ENCODE results near the gene KMT2A. TPM values are rescaled to one million over a fixed set of nuclear protein-coding genes. Genes with fewer than 3 reads are reported as not detected.

The KMT2A gene
- total and polyA plus RNA-seq, 2 donors (not counting 3 experiments of a cell fraction or from before 2014, with no cell fraction given) = 23.5 to 63.9 TPM

- peaks cover 10% of the 10 kb centered on the region for H3K4me1 ChIP-seq (ENCODE audit: control insufficient read depth, extremely low read depth, insufficient read depth, low read length)
- peaks cover 0 to 10% of the 10 kb centered on the region in 2 experiments for H3K36me3 ChIP-seq (ENCODE audit: control insufficient read depth in 2 of 2, extremely low read depth in 1 of 2, insufficient read depth in 2 of 2, low read length in 2 of 2)
- ChIA-PET CTCF (no interaction called here), POLR2A (interaction anchor here (0.6 kb wide), 1 partner anchor 12 kb away, joined by 3 read pairs; no protein-coding TSS in a partner anchor)
- H3K4me3 ChIP-seq (replicated peaks in 1 of 3; ENCODE audit: insufficient read depth in 1 of 3, low read depth in 1 of 3, low read length in 3 of 3) = no peak overlapping the region
- no peaks in the 10 kb centered on the region for H3K27me3 ChIP-seq (ENCODE audit: control insufficient read depth in 2 of 2, insufficient read depth in 2 of 2, low read length in 2 of 2)
- no peaks in the 10 kb centered on the region for H3K79me2 ChIP-seq (ENCODE audit: control insufficient read depth, insufficient read depth, low read length)
- no peak overlapping the region for H3K4me2 ChIP-seq (ENCODE audit: insufficient read depth, low read length)
- no peaks in the 10 kb centered on the region for H4K20me1 ChIP-seq (replicated peaks; ENCODE audit: control insufficient read depth, extremely low read depth, insufficient read depth, low read length)
- no peak overlapping the region for H3K27ac ChIP-seq (ENCODE audit: insufficient read depth, low read depth, low read length)
- no peaks in the 10 kb centered on the region for H3K9me1 ChIP-seq (replicated peaks; ENCODE audit: control insufficient read depth, extremely low read depth, insufficient read depth, low read length)
- TF ChIP-seq FOS (IDR thresholded peaks at IDR 0.05; ENCODE audit: borderline replicate concordance, insufficient read depth, low read length) (no peak), POLR2A (IDR thresholded peaks at IDR 0.05; ENCODE audit: low read depth, low read length) (no peak), JUN (IDR thresholded peaks at IDR 0.05; ENCODE audit: borderline replicate concordance, insufficient read depth, insufficient read length, low read depth) (no peak), GATA2 (IDR thresholded peaks at IDR 0.05; ENCODE audit: insufficient read depth, insufficient read length, low read depth, low read length) (no peak), MAX (IDR thresholded peaks at IDR 0.05; ENCODE audit: insufficient read depth, insufficient read length) (no peak), MYC (IDR thresholded peaks at IDR 0.05; ENCODE audit: low read depth, low read length) (no peak), EZH2 (IDR thresholded peaks at IDR 0.05; ENCODE audit: borderline replicate concordance, low read depth, low read length, severe bottlenecking) (no peak), CTCF (IDR thresholded peaks at IDR 0.05; ENCODE audit: extremely low read depth in 1 of 2, insufficient read depth in 1 of 2, low read depth in 1 of 2, low read length in 2 of 2) (no peak)
- DNase-seq (ENCODE audit: low read depth, low spot score) (no peak), FAIRE-seq (no peak)
- no peak overlapping the region for H3K9ac ChIP-seq (replicated peaks; ENCODE audit: extremely low read depth, insufficient read depth, low read length)
- BruUV-seq (replicated peaks) = no TSS peak
- dilution Hi-C loops (cut with MboI; ENCODE audit: extremely low pct_ligation_motif_present, low sequenced_read_pairs) = no loop called here
- intact Hi-C loops (cut with micrococcal nuclease) = no loop called here
- H3K9me3 ChIP-seq (replicated peaks; ENCODE audit: control insufficient read depth, insufficient read depth, low read length) = no peaks in the 10 kb centered on the region
- H2AFZ ChIP-seq (ENCODE audit: low read depth, low read length) = no peak overlapping the region
Measured at GRCh38 chr11:118528511-118528910, 92.2 kb downstream of the KMT2A start.
